Loucy (cell line): ENCODE data around the gene WFIKKN2.
A peak's percentile ranks its signal among the peaks of the same experiment; 100 is the strongest.

Experiments used
- H2AFZ ChIP-seq: fragments of 200-600 bp; sonication (generic); 2 replicates; pipeline ENCODE4 v1.6.0; 2016; ENCODE audit warnings: antibody characterized with exemption, mild to moderate bottlenecking, low read length, moderate library complexity
- H3F3A ChIP-seq: fragments of 200-600 bp; 2 replicates; pipeline ENCODE4 v1.6.0; 2016; ENCODE audit warnings: antibody characterized with exemption, low read depth, mild to moderate bottlenecking
- H3K27me3 ChIP-seq: fragments of 200-600 bp; sonication (generic); 2 replicates; pipeline ENCODE4 v1.6.1; 2014; ENCODE audit warnings: low read length, mild to moderate bottlenecking; ENCODE audit not compliant: insufficient read depth, poor library complexity, severe bottlenecking
- H3K36me3 ChIP-seq: fragments of 200-600 bp; sonication (generic); 2 replicates; pipeline ENCODE4 v1.6.1; 2016; ENCODE audit warnings: low read length; ENCODE audit not compliant: insufficient read depth
- H3K4me1 ChIP-seq: fragments of 200-600 bp; sonication (generic); 2 replicates; pipeline ENCODE4 v1.5.1; 2014; ENCODE audit warnings: low read length, mild to moderate bottlenecking; ENCODE audit not compliant: insufficient read depth, poor library complexity, severe bottlenecking
- H3K4me2 ChIP-seq: fragments of 200-600 bp; sonication (generic); 2 replicates; pipeline ENCODE4 v1.6.0; 2014; ENCODE audit warnings: antibody characterized with exemption, low read length, low read depth, mild to moderate bottlenecking; ENCODE audit not compliant: poor library complexity, severe bottlenecking
- H3K4me3 ChIP-seq: fragments of 200-600 bp; sonication (generic); 2 replicates; pipeline ENCODE4 v1.5.1; 2014; ENCODE audit warnings: low read length, mild to moderate bottlenecking, mixed read lengths; ENCODE audit not compliant: poor library complexity, severe bottlenecking
- H3K79me2 ChIP-seq: fragments of 200-600 bp; sonication (generic); 2 replicates; pipeline ENCODE4 v1.6.1; 2014; ENCODE audit warnings: low read length; ENCODE audit not compliant: insufficient read depth
- H3K9ac ChIP-seq: fragments of 200-600 bp; sonication (generic); 2 replicates; pipeline ENCODE4 v1.6.0; 2014; ENCODE audit warnings: mild to moderate bottlenecking, low read depth, low read length, moderate library complexity; ENCODE audit not compliant: poor library complexity, severe bottlenecking
- H3K9me2 ChIP-seq: fragments of 200-600 bp; sonication (generic); replicated peaks from 2 replicates; pipeline ENCODE4 v1.6.1; 2016; ENCODE audit warnings: low read depth, low read length, mixed read lengths
- H3K9me3 ChIP-seq: fragments of 200-600 bp; sonication (generic); 2 replicates; pipeline ENCODE4 v1.6.1; 2014; ENCODE audit warnings: mild to moderate bottlenecking, antibody characterized with exemption, low read length, low read depth; ENCODE audit not compliant: insufficient read depth
- H4K20me1 ChIP-seq: fragments of 200-600 bp; sonication (generic); 2 replicates; pipeline ENCODE4 v1.6.0; 2014; ENCODE audit warnings: antibody characterized with exemption, low read length, mild to moderate bottlenecking; ENCODE audit not compliant: insufficient read depth, poor library complexity, severe bottlenecking
- CTCF ChIP-seq: fragments of 200-600 bp; sonication (generic); conservative IDR thresholded peaks from 2 replicates; pipeline ENCODE4 v1.5.1; 2014; ENCODE audit warnings: mild to moderate bottlenecking, antibody characterized with exemption, low read length
- EZH2phosphoT487 ChIP-seq: fragments of 200-600 bp; IDR thresholded peaks from 2 replicates; pipeline ENCODE4 v1.6.1; 2018; ENCODE audit warnings: antibody characterized with exemption, mild to moderate bottlenecking, moderate library complexity, borderline replicate concordance

The WFIKKN2 gene

GRCh38 chr17:50839591-50840310 is 4.4 kb downstream of the WFIKKN2 start:
- H3K9me3 ChIP-seq = no peaks in the 10 kb centered on the region
- no peaks in the 10 kb centered on the region for H3F3A ChIP-seq
- H3K4me2 ChIP-seq = no peak overlapping the region
- no peak overlapping the region for H2AFZ ChIP-seq
- no peak overlapping the region for H3K9ac ChIP-seq
- H3K4me1 ChIP-seq = no peaks in the 10 kb centered on the region
- no peak overlapping the region for H3K4me3 ChIP-seq
- H3K27me3 ChIP-seq = no peaks in the 10 kb centered on the region
- H3K36me3 ChIP-seq = no peaks in the 10 kb centered on the region
- TF ChIP-seq CTCF (no peak), EZH2phosphoT487 (no peak)
- no peaks in the 10 kb centered on the region for H4K20me1 ChIP-seq
- no peaks in the 10 kb centered on the region for H3K9me2 ChIP-seq
- H3K79me2 ChIP-seq = no peaks in the 10 kb centered on the region

GRCh38 chr17:50840311-50840851 is 5.0 kb downstream of the WFIKKN2 start:
- H3K9me2 ChIP-seq = no peaks in the 10 kb centered on the region
- TF ChIP-seq EZH2phosphoT487 (no peak), CTCF (no peak)
- H3K27me3 ChIP-seq = no peaks in the 10 kb centered on the region
- H3K36me3 ChIP-seq = no peaks in the 10 kb centered on the region
- no peak overlapping the region for H3K4me2 ChIP-seq
- H3K4me1 ChIP-seq = no peaks in the 10 kb centered on the region
- H3F3A ChIP-seq = no peaks in the 10 kb centered on the region
- no peaks in the 10 kb centered on the region for H3K9me3 ChIP-seq
- no peak overlapping the region for H3K4me3 ChIP-seq
- no peaks in the 10 kb centered on the region for H4K20me1 ChIP-seq
- no peaks in the 10 kb centered on the region for H3K79me2 ChIP-seq
- H2AFZ ChIP-seq = no peak overlapping the region
- no peak overlapping the region for H3K9ac ChIP-seq

- H3K27me3 ChIP-seq = no peaks in the 10 kb centered on the region
- no peaks in the 10 kb centered on the region for H3K36me3 ChIP-seq
- H4K20me1 ChIP-seq = no peaks in the 10 kb centered on the region
- no peak overlapping the region for H3K4me3 ChIP-seq
- H3K9ac ChIP-seq = no peak overlapping the region
- H3K4me2 ChIP-seq = no peak overlapping the region
- H3K79me2 ChIP-seq = no peaks in the 10 kb centered on the region
- H3K4me1 ChIP-seq = no peaks in the 10 kb centered on the region
- peak overlapping the region; percentile 15; the same call in 1 of the 2 replicates for H2AFZ ChIP-seq
- TF ChIP-seq CTCF (no peak), EZH2phosphoT487 (no peak)
- H3F3A ChIP-seq = no peaks in the 10 kb centered on the region
- H3K9me2 ChIP-seq = no peaks in the 10 kb centered on the region
- H3K9me3 ChIP-seq = no peaks in the 10 kb centered on the region
Observed at GRCh38 chr17:50841277-50841948, 6.0 kb downstream of the WFIKKN2 start.
